Breast epithelium (tissue), 4 donors: ENCODE measurements around the gene CDKL2. TPM values are rescaled to one million over a fixed set of nuclear protein-coding genes. Genes with fewer than 3 reads are reported as not detected.

ENCODE experiments used
- DNase-seq, 2 donors: peaks; one replicate each; pipeline ENCODE4 v3.0.0-alpha.2; 2019; ENCODE audit warnings: low spot score in 2 of 2
- H3K27ac ChIP-seq, 2 donors: fragments of 200-600 bp; sonication (generic) in 1 of 2; one replicate each; pipeline ENCODE4 v1.5.1; 2016 to 2019; ENCODE audit warnings: mild to moderate bottlenecking in 1 of 2
- H3K27me3 ChIP-seq, 2 donors: fragments of 200-600 bp; sonication (generic) in 1 of 2; one replicate each; pipeline versions ENCODE4 v1.5.1 to v1.6.0; 2017 to 2019; ENCODE audit warnings: control low read depth in 1 of 2, mild to moderate bottlenecking in 1 of 2
- H3K36me3 ChIP-seq: fragments of 200-600 bp; one replicate; pipeline ENCODE4 v1.5.1; 2019
- H3K4me1 ChIP-seq, 2 donors: fragments of 200-600 bp; sonication (generic); one replicate each; pipeline ENCODE4 v1.5.1; 2016 to 2019; ENCODE audit warnings: control low read depth in 1 of 2
- H3K4me3 ChIP-seq, 3 donors: fragments of 200-600 bp; sonication (generic); 1 replicate in 2 of 3; 2 replicates in 1 of 3; pipeline ENCODE4 v1.5.1; 2016 to 2019; ENCODE audit warnings: mild to moderate bottlenecking in 3 of 3, moderate library complexity in 2 of 3
- H3K9me3 ChIP-seq, 2 donors: fragments of 200-600 bp; sonication (generic) in 1 of 2; one replicate each; pipeline ENCODE4 v1.5.1; 2016 to 2019; ENCODE audit warnings: control low read depth in 1 of 2
- POLR2A ChIP-seq: fragments of 450-650 bp; IDR thresholded peaks from one replicate; pipeline ENCODE4 v1.6.1; 2016; ENCODE audit warnings: antibody characterized with exemption, mild to moderate bottlenecking, moderate library complexity
- POLR2AphosphoS5 ChIP-seq, 3 donors: sonication (generic); formaldehyde crosslinking; IDR thresholded peaks; one replicate each; pipeline ENCODE4 v1.6.1; 2017; ENCODE audit warnings: antibody characterized with exemption in 3 of 3
- intact Hi-C: fragments of 100-400 bp; cut with DNase I; formaldehyde crosslinking; loops from one replicate; pipeline ENCODE4 v1.15.1; 2023; ENCODE audit warnings: low total_unique reads
- total RNA-seq, 3 donors: library from RNA; depleted of rRNA; stranded (reverse); fragments of >200 nt; gene quantifications; one replicate each; pipeline ENCODE4 v1.1.0, GENCODE V29; 2016
- TF ChIP-seq, protein P1 (sequence below), 3 donors: fragments of 450-650 bp; IDR thresholded peaks; one replicate each; pipeline ENCODE4 v1.5.1; 2016 to 2017; ENCODE audit warnings: antibody characterized with exemption in 3 of 3, mild to moderate bottlenecking in 3 of 3, moderate library complexity in 3 of 3

The CDKL2 gene
- total RNA-seq: 1 to 10 TPM in 2 of 3 donors, under 1 TPM in 1; 0.16 to 2.3 (median 1.6) TPM

DNA sequence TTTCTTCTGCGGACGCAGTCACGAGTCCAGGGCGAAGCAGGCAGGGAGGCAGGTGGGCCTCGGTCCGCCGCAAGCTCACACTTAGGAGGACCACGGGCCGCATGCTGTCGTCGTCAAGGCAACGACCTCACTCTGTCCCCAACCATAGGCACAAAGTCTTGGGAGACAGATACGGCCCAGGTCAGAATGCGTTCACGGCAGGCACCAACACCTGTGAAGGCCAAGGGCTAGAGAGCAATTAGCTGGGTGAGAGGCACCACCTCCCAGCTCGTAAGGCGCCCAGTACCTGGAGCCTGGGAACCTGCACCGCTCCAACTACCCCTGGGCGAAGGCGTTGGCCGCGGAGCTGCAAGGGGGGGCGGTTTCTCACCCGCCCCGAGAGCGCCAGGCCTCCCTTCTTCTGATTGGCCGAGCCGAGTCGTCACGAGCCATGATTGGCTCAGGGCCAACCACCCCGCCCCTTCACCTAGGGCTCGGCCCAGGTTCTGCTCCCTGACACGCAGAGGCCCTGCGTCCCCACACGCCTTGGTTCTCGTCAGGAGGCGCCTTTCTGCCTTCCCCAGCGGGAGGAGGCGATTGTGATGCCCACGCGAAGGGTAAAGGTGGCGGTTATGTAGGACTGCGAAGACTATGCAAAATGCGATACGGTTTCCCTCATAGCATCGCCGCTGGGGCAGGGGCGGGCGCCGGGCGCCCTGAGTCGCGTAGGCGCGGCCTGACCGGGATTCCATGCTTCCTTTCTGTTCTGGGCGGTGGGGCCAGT, at the start of gene CDKL2:
TSS of gene CDKL2 (minus strand) at position 355 of the 763 bp plus-strand sequence. CDS start 4,540 bp downstream, outside the sequence.
- Histone ChIP-seq H3K9me3 (no peaks in the 10 kb centered on the region), H3K4me3 (peak within 1 kb of the TSS; percentile 48 to 70 (median 63)), H3K36me3 (no peaks in the 10 kb centered on the region), H3K27ac (peak within 1 kb of the TSS in 1 of 2 donors; percentile 54), H3K4me1 (no peaks in the 10 kb centered on the region), H3K27me3 (no peaks in the 10 kb centered on the region)
- intact Hi-C loops: no loop called here
- peak; percentile 72 to 85 for DNase-seq
- TF ChIP-seq POLR2AphosphoS5 (IDR thresholded peaks at IDR 0.05): peak in 2 of 3 donors; percentile 44
- TF ChIP-seq POLR2A: no peak

DNA sequence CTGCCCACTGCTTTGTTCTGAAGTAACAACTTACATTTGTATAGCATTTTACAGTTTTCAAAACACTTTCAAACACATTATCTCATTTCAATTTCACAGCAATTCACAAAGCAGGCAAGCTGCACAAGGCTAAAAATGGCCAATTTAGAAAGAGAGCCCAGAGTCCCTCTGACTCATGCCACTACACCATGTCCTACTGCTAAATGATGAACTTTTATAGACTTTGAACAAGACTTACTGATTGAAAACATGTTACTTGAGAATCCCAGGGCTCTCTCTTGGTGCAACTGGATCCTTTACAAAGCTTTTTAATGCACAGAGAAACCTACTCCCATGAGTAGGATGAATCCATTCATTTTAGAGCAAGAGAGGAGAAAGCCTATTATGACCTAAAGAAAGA, 48.6 kb upstream of the CDKL2 start:
- TF ChIP-seq, protein P1, sequence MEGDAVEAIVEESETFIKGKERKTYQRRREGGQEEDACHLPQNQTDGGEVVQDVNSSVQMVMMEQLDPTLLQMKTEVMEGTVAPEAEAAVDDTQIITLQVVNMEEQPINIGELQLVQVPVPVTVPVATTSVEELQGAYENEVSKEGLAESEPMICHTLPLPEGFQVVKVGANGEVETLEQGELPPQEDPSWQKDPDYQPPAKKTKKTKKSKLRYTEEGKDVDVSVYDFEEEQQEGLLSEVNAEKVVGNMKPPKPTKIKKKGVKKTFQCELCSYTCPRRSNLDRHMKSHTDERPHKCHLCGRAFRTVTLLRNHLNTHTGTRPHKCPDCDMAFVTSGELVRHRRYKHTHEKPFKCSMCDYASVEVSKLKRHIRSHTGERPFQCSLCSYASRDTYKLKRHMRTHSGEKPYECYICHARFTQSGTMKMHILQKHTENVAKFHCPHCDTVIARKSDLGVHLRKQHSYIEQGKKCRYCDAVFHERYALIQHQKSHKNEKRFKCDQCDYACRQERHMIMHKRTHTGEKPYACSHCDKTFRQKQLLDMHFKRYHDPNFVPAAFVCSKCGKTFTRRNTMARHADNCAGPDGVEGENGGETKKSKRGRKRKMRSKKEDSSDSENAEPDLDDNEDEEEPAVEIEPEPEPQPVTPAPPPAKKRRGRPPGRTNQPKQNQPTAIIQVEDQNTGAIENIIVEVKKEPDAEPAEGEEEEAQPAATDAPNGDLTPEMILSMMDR (IDR thresholded peaks at IDR 0.05): no peak
- no peak for TF ChIP-seq POLR2A
- no peak for TF ChIP-seq POLR2AphosphoS5 (IDR thresholded peaks at IDR 0.05)
- Histone ChIP-seq H3K9me3 (no peaks in the 10 kb centered on the region), H3K4me1 (peaks cover 0 to 4% of the 10 kb centered on the region in 2 donors), H3K27me3 (no peaks in the 10 kb centered on the region), H3K4me3 (no peak overlapping the region), H3K36me3 (no peaks in the 10 kb centered on the region), H3K27ac (no peak overlapping the region)
- DNase-seq: no peak
- intact Hi-C loops: no loop called here

DNA sequence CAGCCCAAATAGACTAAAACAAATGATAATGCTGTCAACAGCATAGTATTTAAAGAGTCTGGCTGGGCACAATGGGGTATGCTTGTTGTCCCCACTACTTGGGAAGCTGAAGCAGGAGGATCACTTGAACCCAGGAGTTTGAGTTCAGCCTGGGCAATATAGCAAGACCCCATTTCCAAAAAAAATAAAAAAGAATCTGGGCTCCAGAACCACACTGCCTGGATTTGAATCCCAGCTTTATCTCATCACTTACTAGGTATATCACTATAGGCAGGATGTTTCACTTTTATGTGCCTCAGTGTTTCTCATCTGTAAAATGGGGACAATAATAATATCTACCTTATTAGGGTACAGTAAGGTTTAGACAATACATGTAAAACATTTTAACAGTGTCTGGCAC, 48.1 kb upstream of the CDKL2 start:
- peaks cover 0 to 7% of the 10 kb centered on the region in 2 donors for H3K4me1 ChIP-seq
- DNase-seq: no peak
- H3K36me3 ChIP-seq: no peaks in the 10 kb centered on the region
- H3K27me3 ChIP-seq: no peaks in the 10 kb centered on the region
- no peak overlapping the region for H3K4me3 ChIP-seq
- intact Hi-C loops: no loop called here
- H3K27ac ChIP-seq: no peak overlapping the region
- no peaks in the 10 kb centered on the region for H3K9me3 ChIP-seq
- no peak for TF ChIP-seq POLR2A
- TF ChIP-seq, protein P1 (IDR thresholded peaks at IDR 0.05): no peak
- no peak for TF ChIP-seq POLR2AphosphoS5 (IDR thresholded peaks at IDR 0.05)

DNA sequence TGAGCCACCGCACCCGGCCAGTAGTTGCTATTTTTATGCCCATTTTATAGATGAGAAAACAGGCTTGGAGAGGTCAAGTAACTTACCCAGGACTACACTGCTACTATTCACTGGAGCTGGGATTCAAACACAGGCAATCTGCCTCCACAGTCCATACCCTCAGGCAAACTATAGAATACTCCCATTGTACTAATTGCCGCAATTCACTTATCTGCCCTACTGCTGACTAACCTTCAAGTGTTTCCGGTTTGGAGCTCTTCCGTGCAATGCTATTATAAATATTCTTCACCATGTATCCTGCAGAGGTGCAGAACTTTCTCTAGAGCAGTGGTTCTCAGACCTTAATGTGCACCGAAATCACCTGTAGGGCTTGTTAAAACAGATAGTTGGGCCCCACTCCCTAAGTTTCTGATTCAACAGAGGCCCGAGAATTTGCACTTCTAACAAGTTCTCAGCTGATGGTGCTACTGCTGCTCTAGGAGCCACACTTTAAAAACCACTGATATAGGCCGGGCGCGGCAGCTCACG, 44.7 kb upstream of the CDKL2 start:
- no peaks in the 10 kb centered on the region for H3K36me3 ChIP-seq
- intact Hi-C loops: no loop called here
- H3K4me3 ChIP-seq: no peak overlapping the region
- H3K4me1 ChIP-seq: peaks cover 0 to 16% of the 10 kb centered on the region in 2 donors
- H3K27me3 ChIP-seq: no peaks in the 10 kb centered on the region
- H3K9me3 ChIP-seq: no peaks in the 10 kb centered on the region
- TF ChIP-seq POLR2A: no peak
- TF ChIP-seq, protein P1 (IDR thresholded peaks at IDR 0.05): no peak
- no peak for TF ChIP-seq POLR2AphosphoS5 (IDR thresholded peaks at IDR 0.05)
- no peak for DNase-seq
- H3K27ac ChIP-seq: no peak overlapping the region

DNA sequence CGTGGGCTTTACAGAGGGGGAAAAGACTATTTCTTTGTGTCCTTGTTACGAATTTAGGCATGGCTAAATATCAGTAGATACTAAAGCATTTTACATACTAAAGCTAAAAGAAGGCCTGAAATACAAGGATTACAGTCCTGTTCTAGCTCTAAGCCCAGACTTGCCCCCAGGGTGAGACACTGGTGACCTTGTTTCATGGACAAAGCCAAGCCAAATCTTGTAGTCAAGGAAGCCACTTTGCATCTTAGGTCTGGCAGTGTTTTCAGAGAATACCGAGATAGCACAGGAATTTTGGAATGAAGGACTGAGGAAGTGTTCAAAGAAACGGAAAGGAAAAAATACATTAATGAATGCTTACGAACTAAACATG, 43.6 kb upstream of the CDKL2 start:
- Histone ChIP-seq H3K9me3 (no peaks in the 10 kb centered on the region), H3K27ac (peak overlapping the region; percentile 97), H3K4me3 (peak overlapping the region; percentile 75 to 99 (median 84)), H3K4me1 (peaks cover 0 to 16% of the 10 kb centered on the region in 2 donors), H3K36me3 (no peaks in the 10 kb centered on the region), H3K27me3 (no peaks in the 10 kb centered on the region)
- intact Hi-C loops: no loop called here
- no peak for DNase-seq
- no peak for TF ChIP-seq POLR2AphosphoS5 (IDR thresholded peaks at IDR 0.05)
- TF ChIP-seq POLR2A: no peak
- TF ChIP-seq, protein P1 (IDR thresholded peaks at IDR 0.05): no peak
